SU-DHL-6 (cell line): ENCODE measurements around the gene DPCD.

Experiments
- CTCF ChIP-seq: fragments of 200-600 bp; sonication (generic); IDR thresholded peaks from one replicate; pipeline ENCODE4 v1.5.1; 2017; ENCODE audit warnings: antibody characterized with exemption, mild to moderate bottlenecking, low read length, moderate library complexity; ENCODE audit not compliant: insufficient read depth, poor library complexity, severe bottlenecking
- EZH2phosphoT487 ChIP-seq: fragments of 200-600 bp; sonication (generic), shearing (Covaris generic); conservative IDR thresholded peaks from 2 replicates; pipeline ENCODE4 v1.6.1; 2018; ENCODE audit warnings: mild to moderate bottlenecking, antibody characterized with exemption, low read length, moderate library complexity, mixed read lengths

GRCh38 chr10:101538446-101538845, 49.7 kb upstream of the DPCD start:
- TF ChIP-seq CTCF: no peak
- no peak for TF ChIP-seq EZH2phosphoT487
